Skin of body (tissue), 2 donors: ENCODE results near the gene ARHGEF28. TPM values are rescaled to one million over a fixed set of nuclear protein-coding genes. Genes with fewer than 3 reads are reported as not detected.

Source experiments
- DNase-seq: peaks from one replicate; lab custom pipeline; 2025; lab: John Stamatoyannopoulos, UW
- total RNA-seq: library from RNA; depleted of rRNA; stranded (reverse); fragments of >200 nt; gene quantifications from one replicate; pipeline ENCODE4 v1.2.3, GENCODE V29; 2014

ARHGEF28 gene
- total RNA-seq, 1 donor from 2014 or later: 19.2 TPM

DNA sequence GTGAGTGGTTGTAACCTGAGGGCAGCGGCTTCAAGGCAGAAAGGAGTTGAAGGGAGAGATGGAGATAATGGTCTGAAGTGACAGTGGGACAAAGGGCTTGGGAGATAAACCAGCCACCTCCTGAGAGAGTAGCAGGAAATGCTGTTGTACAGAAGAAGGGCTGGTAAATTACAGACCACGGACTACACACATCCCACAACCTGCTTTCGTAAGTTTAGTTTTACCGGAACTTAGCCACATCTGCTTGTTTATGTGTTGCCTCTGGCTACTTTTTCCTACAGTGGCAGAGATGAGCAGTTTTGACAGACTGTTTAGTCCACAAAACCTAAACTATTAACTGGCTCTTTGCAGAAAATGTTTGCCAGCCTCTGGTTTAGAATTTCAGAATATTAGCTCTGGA is 269.5 kb downstream of the ARHGEF28 start:
- DNase-seq: no peak

DNA sequence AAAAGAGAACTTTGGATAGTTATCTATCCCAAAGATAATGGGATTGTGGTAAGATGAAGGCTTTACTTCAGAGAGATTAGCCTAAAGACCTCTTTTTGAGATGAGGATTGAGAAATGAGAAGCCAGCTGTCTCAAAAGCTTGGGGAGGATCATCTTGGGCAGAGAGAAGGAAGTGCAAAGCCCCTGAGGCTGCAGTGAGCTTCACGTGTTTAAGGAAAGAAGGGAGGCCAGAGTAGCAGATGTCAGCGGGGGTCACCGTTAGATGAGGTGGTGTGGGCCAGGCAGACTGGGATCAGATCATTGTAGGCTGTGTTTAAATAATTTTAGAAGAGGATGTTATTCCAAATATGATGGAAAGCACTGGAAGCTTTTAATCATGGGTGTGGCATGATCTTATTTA is 270.1 kb downstream of the ARHGEF28 start:
- DNase-seq: no peak

DNA sequence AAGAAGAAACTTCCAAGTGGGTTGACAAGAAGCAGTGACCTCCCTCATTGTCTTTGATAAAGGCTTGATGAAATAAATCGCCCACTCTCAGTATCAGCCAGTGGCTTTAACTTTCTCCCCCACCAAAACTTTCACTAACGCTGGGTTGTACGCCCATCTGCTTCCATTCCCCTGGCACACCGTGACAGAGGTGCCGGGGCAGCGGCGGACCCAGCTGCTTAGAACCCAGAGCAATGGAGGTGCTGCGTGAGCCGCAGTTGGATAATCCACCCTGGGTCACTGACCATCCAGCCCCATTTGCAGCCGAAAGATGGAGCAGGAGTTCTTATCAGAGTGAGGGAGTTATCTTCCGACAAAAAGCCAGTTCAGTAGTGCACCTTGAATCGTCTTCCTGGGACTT is 270.7 kb downstream of the ARHGEF28 start:
- DNase-seq: no peak

DNA sequence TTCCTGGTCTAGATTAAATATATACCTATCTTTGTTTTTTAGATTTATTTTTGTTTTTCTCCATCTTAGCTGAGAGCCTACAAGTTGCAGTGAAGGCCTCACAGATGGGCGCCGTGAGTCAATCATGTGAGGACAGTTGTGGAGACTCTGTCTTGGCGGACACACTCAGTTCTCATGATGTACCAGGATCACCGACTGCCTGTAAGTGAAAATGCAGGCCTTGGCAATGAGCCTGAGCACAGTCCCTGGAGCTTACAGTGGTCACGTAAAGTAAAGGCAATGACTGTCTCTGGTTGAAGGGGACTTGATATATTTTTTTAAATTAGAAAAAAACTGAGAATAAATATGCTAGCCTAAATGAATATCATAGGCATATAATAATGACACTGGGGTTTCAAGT is 271.9 kb downstream of the ARHGEF28 start:
- peak; percentile 17 for DNase-seq

DNA sequence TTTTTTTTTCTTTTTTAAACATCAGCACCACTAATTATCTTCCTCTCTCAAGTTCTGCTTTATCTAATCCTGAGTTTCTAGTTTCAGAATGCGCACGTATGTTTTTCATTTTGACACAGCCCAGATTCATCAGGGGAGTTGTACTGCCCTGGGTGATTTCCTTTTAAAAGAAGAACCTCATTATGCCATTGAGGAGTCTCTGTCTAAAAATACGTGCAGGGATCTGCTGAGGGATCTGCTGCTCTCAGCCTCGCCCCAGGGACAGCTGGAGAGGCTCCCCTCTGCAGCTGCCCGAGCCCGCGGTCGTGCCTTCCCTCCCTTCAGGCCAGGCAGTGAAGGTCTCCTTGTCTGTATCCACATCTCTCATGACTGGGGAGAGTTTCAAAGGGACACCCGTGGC is 273.1 kb downstream of the ARHGEF28 start:
- DNase-seq: no peak

DNA sequence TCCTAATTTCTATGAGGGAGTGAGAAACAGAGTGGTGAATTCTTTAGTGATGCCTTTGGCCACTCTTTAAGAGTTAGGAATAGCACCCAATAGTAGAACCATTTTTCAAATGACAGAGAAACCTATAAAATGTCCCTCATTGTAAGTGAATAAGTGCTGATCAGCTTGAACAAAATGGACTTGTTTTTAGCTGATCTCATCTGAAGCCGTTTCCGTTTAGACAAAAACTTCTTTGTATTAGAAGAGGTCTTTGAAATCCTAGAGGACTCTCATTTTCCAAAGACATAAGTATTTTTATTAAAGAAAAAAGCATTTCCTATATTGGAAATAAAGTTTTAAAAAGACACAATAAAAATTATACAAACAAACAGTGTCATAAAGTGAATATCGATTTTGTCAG is 273.9 kb downstream of the ARHGEF28 start:
- DNase-seq: no peak

DNA sequence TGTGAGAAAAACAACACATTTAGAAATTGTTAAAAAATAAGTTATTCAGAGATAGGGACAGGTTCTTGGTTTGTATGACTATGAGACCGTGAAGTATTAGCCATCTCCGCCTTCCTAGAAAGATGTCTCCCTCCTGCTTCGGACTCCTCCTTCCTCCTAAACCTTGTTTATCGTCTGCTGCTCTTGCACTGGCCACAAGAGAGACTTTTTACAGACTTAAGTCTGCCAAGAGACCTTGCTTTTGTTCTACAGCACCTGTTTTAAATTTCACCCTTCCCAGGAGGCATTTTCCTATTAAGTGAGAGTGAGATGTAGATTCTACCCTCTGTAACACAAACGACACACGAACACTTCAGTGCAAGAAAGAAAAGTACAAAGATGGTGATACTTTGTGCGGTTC is 274.6 kb downstream of the ARHGEF28 start:
- no peak for DNase-seq

DNA sequence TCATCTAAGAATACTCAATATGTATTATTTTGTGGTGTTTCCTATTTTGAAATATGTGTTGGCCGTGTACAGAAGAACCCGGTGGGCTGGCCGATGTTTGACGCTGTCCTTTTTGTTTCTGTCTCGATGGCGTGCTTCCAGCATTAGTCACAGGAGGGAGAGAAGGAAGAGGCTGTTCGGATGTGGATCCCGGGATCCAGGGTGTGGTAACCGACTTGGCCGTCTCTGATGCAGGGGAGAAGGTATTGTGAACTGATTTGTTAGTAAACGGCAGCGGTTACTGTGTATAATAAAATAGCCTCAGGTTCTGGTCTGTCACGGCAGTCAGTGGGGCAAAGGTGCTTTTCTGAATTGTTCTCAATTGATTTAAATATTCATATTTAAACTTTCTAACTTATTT is 275.0 kb downstream of the ARHGEF28 start:
- no peak for DNase-seq

DNA sequence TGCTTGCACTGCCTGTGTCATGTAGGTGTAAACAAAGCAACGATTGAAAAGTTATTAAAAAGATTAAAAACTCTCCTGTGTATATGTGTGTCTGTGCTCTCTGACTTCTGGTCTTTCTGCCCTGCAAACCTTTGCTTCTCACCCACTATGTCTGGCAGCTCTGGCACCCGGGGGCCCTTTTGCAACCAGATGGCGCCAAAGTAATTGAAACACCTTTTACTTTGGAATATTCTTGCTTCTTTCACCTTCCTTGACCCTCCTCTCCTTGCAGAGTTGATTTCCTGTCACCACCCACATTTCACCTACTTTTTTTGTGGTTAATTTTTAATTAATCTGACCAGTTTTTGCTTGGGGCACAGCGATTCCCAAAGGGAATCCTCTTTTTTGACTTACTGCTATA is 275.5 kb downstream of the ARHGEF28 start:
- DNase-seq: no peak

DNA sequence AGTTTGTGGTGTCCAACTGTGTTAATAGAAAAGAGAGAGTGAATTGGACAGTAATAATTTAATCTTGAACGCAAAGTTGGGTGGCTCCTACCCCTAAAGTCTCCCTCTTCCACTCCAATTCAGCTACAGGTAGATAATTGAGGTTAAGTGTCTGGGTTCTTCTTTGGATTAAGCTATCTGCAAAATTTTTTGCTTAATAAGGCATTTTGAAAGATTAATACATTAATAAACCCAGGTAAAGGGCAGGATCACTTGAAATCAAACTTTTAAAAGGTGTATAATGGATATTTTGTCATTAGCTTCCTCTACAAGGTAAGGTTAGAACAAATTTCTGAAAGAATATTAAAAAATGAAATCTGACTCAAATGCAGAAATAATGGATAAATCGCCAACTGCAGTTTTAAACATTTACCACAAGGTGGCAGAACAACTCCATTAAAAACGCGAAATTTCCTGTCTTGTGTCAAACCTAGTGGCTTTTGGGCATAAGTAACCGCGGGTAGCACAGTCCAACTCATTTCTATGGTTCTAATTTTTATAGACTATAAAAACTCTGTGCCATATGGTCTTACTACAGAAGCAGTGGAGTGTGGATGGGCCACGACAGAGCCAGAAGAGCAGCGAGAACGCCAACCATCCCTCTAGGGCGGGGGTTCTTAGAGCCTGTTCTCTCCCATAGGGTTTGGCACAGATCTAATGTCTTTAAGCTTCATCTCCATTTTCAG is 276.5 kb downstream of the ARHGEF28 start:
- peak; percentile 73 for DNase-seq

DNA sequence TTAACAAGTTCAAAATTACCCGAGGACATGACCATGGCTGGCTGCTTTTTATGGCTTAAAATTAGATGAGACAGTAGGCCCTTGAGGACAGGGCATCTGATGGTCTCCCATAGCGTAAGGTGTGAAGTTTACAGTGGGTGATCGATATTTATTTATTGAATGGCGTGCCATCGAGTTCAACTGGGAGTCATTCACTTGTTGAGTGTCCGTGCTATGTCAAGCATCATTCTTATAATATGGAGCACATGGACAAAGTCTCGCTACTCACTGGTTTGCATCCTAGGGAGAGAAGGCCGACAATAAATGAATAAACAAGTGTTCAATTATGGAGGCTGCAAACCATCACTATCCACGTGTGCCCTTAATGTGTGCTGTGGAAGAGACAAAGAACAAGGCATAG is 277.2 kb downstream of the ARHGEF28 start:
- DNase-seq: no peak

DNA sequence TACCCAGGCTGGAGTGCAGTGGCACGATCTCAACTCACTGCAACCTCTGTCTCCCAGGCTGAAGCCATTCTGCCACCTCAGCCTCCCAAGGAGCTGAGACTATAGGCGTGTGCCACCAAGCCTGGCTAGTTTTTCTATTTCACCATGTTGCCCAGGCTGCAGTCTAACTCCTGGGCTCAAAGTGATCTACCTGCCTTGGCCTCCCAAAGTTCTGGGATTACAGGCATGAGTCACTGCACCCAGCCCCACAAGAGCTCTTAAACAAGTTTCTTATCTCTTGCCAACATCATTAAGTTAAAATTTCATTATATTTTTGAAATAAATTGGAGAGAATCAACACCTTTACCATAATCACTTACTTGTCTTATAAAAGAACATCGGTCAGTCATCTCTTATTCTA is 280.3 kb downstream of the ARHGEF28 start:
- no peak for DNase-seq

DNA sequence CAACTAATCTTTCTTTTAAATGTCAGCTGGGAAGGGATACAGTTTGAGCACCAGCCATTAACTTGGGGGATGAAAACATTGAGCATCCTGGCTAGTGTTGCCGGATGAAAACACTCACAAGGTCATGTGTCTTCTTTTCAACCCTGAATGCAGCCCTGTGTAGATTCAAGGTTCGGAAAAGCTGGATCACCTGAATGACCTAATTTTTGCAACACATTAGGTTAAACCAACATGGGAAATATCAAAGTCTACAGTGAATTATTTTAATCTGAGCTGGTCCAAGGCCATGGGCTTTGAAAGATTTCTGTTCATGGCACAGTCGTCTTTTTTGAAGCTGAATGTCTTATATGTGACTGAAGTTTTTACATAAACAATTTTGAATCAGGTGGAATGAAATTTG is 281.2 kb downstream of the ARHGEF28 start:
- DNase-seq: no peak

DNA sequence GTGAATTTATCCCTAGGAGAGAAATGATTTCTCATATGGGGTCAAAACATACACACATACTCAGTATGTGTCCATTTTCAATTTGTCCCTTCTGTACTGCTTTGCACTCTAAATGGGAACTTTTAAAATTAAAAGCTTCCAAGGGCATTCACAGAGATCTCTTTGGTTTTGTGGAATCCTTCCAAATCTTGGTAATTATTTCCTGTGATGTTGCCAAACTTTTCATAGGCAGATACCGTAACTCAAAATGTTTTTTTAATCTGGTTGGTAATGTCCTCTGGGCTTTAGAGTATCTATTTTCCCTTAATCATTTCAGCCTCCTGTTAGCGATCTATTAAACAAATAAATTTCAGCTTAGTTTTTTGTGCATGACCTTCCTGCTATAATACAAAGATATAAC is 282.4 kb downstream of the ARHGEF28 start:
- no peak for DNase-seq

DNA sequence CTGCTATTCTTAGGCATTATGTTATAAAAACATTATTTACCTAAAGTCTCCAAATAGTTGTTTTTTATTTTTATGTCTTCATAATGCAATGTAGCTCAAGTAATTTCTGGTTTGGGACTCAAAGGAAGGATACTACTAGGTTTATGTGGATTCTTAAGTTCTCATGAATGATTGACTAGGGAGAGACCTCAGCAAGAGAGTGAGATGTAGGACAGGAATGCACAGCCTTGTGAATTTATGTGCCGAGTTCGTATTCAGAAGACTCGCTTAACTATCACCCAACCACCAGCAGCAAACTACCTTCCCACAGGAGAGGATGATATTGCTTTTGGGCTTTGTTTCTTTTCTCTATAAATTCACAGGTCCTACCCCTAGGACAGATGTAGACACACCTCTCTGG is 282.9 kb downstream of the ARHGEF28 start:
- no peak for DNase-seq

DNA sequence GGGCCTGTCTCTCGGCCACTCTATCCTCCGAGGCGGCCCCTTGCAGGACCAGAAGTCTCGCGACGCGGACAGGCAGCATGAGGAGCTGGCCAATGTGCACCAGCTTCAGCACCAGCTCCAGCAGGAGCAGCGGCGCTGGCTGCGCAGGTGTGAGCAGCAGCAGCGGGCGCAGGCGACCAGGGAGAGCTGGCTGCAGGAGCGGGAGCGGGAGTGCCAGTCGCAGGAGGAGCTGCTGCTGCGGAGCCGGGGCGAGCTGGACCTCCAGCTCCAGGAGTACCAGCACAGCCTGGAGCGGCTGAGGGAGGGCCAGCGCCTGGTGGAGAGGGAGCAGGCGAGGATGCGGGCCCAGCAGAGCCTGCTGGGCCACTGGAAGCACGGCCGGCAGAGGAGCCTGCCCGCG is 283.5 kb downstream of the ARHGEF28 start:
- no peak for DNase-seq

DNA sequence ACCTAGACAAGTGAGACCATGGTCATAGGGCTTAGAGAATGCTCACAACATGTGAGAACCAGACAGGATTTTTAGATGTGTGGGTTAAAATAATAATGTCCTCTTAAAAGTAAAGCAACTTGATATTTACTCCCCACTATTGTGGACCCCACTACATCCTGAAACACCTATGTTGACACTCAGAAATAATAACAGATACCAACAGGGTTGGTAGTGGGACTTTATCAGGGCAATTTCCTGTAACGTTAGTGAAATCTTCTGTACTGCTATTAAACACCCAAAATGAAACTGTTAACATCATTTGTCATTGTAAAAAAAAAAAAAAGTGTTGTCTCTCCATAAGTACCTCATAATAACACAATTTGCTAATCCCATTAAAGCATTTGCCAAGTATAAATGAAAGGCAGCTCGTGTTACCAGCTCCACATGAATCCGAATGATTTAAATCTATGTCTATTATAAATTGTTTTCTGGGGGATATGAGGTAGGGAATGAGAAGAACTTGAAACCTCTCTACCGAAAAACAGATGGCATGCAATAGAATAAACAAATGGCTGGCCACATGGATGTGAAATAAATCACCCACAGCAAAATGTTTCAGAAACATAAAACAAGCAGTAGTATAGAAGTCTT is 285.9 kb downstream of the ARHGEF28 start:
- DNase-seq: peak; percentile 57

DNA sequence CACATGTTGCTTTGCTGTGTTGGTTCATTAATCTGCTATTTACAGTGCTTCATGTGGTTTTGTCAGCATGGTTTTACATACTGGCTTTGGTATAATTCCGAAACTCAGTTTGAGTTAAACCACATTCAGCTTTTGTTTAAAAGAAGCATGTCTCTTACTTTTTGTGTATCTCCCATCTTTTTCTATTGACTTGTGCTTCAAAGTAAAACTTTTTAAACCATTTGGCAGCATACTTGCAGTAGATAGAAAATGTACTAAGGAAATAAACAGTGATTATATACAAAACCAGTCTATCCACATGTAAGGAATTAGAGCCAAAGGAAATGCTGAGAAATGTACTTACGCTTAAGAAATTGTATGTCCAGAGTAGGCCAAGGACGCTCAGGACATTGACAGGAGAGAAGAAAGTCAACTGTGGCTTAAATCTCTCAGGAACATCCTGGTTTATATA is 286.9 kb downstream of the ARHGEF28 start:
- DNase-seq: peak; percentile 43

DNA sequence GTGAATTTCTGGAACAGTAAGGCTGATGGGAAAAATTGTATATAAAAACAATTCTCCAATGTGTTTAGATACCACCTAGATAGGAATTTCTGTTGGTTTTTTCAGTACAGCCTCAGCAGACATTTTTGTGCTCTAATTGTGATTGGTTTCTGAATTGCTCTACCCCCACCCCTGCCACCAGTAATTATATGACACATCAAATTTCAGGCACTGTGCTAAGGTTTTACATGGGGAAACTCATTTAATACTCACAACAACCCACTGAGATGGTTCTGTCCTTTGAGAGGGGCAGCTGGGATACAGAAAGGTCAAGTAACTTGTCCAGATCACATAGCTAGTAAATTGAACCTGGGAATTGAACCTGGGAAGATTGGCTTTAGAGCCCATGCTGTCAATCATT is 288.0 kb downstream of the ARHGEF28 start:
- no peak for DNase-seq

DNA sequence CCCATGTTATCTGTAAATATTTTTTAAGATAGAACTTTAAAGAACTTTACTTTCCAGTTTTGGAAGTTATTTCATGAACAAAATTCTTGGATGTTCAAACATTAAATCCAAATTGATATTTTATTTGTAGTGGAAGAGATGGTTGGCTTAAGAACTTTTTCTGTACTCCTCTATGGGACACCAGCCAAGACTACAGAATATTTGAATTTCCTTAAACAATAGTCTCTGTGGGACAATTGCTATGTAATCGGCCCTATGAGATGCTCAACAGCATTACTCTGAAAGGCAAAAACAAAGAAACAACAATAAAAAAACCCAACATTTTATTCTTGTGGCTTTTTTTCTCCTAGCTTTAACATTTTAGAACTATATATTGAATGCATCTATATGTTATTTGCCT is 289.3 kb downstream of the ARHGEF28 start:
- no peak for DNase-seq

DNA sequence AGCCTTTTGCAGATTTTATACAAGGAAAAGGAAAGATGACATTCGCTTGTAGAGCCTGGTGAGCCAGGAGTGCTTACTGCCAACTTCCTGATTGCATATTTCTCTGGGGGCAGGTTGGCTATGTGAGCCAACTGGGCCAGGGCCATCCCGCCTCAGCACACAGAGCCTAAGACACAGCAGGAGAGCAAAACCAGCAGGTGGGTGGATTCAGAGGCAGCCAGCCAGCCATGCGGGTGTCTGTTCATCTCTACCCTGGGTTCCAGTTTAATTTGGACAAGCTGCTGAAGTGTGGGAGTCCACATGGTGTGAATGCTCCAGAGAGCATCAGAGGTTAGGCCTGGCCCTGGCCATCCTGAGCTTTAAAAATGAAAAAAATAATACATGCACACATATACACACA is 291.4 kb downstream of the ARHGEF28 start:
- DNase-seq: no peak

DNA sequence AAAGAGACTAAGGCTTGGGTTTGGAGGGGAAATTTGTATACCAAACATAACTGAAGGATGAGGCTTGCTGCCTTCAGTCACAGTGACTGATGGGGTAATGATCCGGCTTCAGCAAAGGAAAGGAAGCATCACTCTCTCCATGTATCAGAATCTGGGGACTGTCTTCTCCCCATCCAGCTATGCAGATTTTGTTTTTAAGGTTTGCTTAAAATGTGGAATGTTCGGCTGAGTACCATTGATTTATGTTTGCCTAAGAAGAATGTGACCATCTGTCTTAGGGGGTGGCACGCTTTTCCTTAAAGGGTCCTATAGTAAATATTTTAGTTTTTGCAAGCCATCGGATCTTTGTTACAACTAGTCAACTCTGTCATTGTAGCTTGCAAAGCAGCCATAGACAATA is 291.9 kb downstream of the ARHGEF28 start:
- no peak for DNase-seq

DNA sequence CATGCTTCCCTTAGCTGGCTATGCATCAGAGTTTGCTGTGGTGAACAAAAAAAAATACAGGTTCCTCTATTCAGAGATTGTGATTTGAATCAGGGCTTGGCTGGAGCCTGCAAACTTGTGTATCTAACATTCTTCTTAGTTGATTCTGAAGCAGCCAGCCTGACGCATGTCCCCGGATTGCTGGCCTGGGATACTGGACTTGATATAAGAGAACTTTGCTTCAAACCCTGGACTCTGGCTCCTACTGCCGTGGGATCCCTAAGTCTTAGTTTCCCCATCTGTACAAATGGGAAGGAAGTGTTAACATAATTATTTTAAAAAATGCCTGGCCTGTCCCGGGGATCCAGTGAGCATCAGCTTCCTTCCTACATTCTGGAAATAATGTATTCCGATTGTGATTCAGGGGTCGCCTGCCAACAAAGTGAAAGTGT is 292.8 kb downstream of the ARHGEF28 start:
- no peak for DNase-seq
